Endothelial cell of umbilical vein (primary cell): Measurements from ENCODE around the gene PRPF18. TPM values are rescaled to one million over a fixed set of nuclear protein-coding genes. Genes with fewer than 3 reads are reported as not detected.

Experiments used
- BruUV-seq: library from RNA; stranded (reverse); fragments of 400-500 nt; replicated peaks from 2 replicates; lab custom pipeline; 2021; lab: Mats Ljungman, UMichigan
- CTCF ChIA-PET: fragments of 300-600, 350-600 bp; sonication (Branson Sonifier 250); formaldehyde crosslinking; loops from one replicate; lab custom pipeline; 2021; ENCODE audit warnings: antibody characterized with exemption, inconsistent platforms; lab: Charles Lee
- POLR2A ChIA-PET: fragments of 300-600, 350-600 bp; sonication (Branson Sonifier 250); formaldehyde crosslinking; loops from one replicate; lab custom pipeline; 2021; ENCODE audit warnings: antibody characterized with exemption, inconsistent platforms; lab: Charles Lee
- DNase-seq: peaks from one replicate; pipeline ENCODE4 v3.0.0-alpha.2; 2011; ENCODE audit warnings: low read depth, low spot score
- FAIRE-seq: peaks from 2 replicates; lab custom pipeline; 2011; peaks lifted over from hg19 to GRCh38; lab: Jason Lieb, UNC
- H2AFZ ChIP-seq: 2 replicates; pipeline ENCODE4 v1.6.0; 2012; ENCODE audit warnings: low read depth, low read length, control low read depth, inconsistent platforms
- H3K27ac ChIP-seq: 2 replicates; pipeline ENCODE4 v1.5.1; 2011; ENCODE audit warnings: low read depth, mild to moderate bottlenecking, control low read depth, low read length, moderate library complexity; ENCODE audit not compliant: insufficient read depth
- H3K27me3 ChIP-seq, 2 experiments: 2 replicates each; pipeline versions ENCODE4 v1.6.0 to v1.6.1; 2011; ENCODE audit warnings: low read length in 2 of 2, mixed read lengths in 1 of 2; ENCODE audit not compliant: control insufficient read depth in 2 of 2, insufficient read depth in 2 of 2
- H3K36me3 ChIP-seq, 2 experiments: 2 replicates in 1 of 2; 3 replicates in 1 of 2; pipeline ENCODE4 v1.5.1; 2011; ENCODE audit warnings: low read length in 2 of 2, mild to moderate bottlenecking in 1 of 2, moderate library complexity in 1 of 2; ENCODE audit not compliant: control insufficient read depth in 2 of 2, insufficient read depth in 2 of 2; ENCODE audit errors: extremely low read depth in 1 of 2
- H3K4me1 ChIP-seq: 3 replicates; pipeline ENCODE4 v1.5.1; 2011; ENCODE audit warnings: mild to moderate bottlenecking, low read length; ENCODE audit not compliant: control insufficient read depth, insufficient read depth; ENCODE audit errors: extremely low read depth
- H3K4me2 ChIP-seq: 2 replicates; pipeline ENCODE4 v1.6.1; 2011; ENCODE audit warnings: low read length, control low read depth, mixed read lengths; ENCODE audit not compliant: insufficient read depth
- H3K4me3 ChIP-seq, 3 experiments: fragments of 200-600 bp in 1 of 3; sonication (generic), shearing (Covaris generic) in 1 of 3; replicated peaks in 1 of 3; 2 replicates each; pipeline ENCODE4 v1.5.1; 2011 to 2016; ENCODE audit warnings: control low read depth in 3 of 3, low read length in 3 of 3, mild to moderate bottlenecking in 2 of 3, inconsistent platforms in 1 of 3, low read depth in 1 of 3, moderate library complexity in 1 of 3; ENCODE audit not compliant: insufficient read depth in 1 of 3
- H3K79me2 ChIP-seq: 2 replicates; pipeline ENCODE4 v1.6.0; 2012; ENCODE audit warnings: low read length, inconsistent platforms; ENCODE audit not compliant: control insufficient read depth, insufficient read depth
- H3K9ac ChIP-seq: replicated peaks from 2 replicates; pipeline ENCODE3; 2011; ENCODE audit warnings: low read length, control low read depth; ENCODE audit not compliant: insufficient read depth; ENCODE audit errors: extremely low read depth
- H3K9me1 ChIP-seq: replicated peaks from 3 replicates; pipeline ENCODE4 v1.6.0; 2011; ENCODE audit warnings: mild to moderate bottlenecking, low read length; ENCODE audit not compliant: control insufficient read depth, insufficient read depth; ENCODE audit errors: extremely low read depth
- H3K9me3 ChIP-seq: replicated peaks from 2 replicates; pipeline ENCODE4 v1.5.1; 2012; ENCODE audit warnings: low read length, inconsistent platforms; ENCODE audit not compliant: control insufficient read depth, insufficient read depth
- H4K20me1 ChIP-seq: replicated peaks from 2 replicates; pipeline ENCODE3; 2011; ENCODE audit warnings: mild to moderate bottlenecking, low read length; ENCODE audit not compliant: control insufficient read depth, insufficient read depth; ENCODE audit errors: extremely low read depth
- CTCF ChIP-seq, 2 donors: IDR thresholded peaks; 1 replicate in 1 of 2; 2 replicates in 1 of 2; pipeline ENCODE4 v1.5.1; 2011; ENCODE audit warnings: low read length in 2 of 2, mild to moderate bottlenecking in 2 of 2, moderate library complexity in 2 of 2, control low read depth in 1 of 2, inconsistent platforms in 1 of 2, low read depth in 1 of 2; ENCODE audit not compliant: insufficient read depth in 1 of 2; ENCODE audit errors: extremely low read depth in 1 of 2
- EZH2 ChIP-seq: IDR thresholded peaks from 2 replicates; pipeline ENCODE4 v1.6.1; 2012; ENCODE audit warnings: borderline replicate concordance, low read depth, mild to moderate bottlenecking, moderate library complexity, low read length, inconsistent platforms; ENCODE audit not compliant: severe bottlenecking
- FOS ChIP-seq: IDR thresholded peaks from 2 replicates; pipeline ENCODE4 v1.6.1; 2011; ENCODE audit warnings: mild to moderate bottlenecking, low read length, moderate library complexity, borderline replicate concordance; ENCODE audit not compliant: insufficient read depth
- GATA2 ChIP-seq: IDR thresholded peaks from 2 replicates; pipeline ENCODE4 v1.7.0; 2011; ENCODE audit warnings: low read depth, mild to moderate bottlenecking, moderate library complexity, mixed read lengths, low read length; ENCODE audit not compliant: insufficient read length, insufficient read depth
- JUN ChIP-seq: IDR thresholded peaks from 2 replicates; pipeline ENCODE4 v1.6.1; 2011; ENCODE audit warnings: borderline replicate concordance, low read depth; ENCODE audit not compliant: insufficient read length, insufficient read depth
- MYC ChIP-seq: IDR thresholded peaks from one replicate; pipeline ENCODE4 v1.6.1; 2011; ENCODE audit warnings: mild to moderate bottlenecking, low read depth, low read length
- POLR2A ChIP-seq: IDR thresholded peaks from 2 replicates; pipeline ENCODE4 v1.6.1; 2012; ENCODE audit warnings: low read depth, mild to moderate bottlenecking, control low read depth, low read length
- POLR2AphosphoS5 ChIP-seq: IDR thresholded peaks from 2 replicates; pipeline ENCODE4 v1.6.1; 2012; ENCODE audit warnings: low read depth, mild to moderate bottlenecking, control low read depth, low read length, moderate library complexity; ENCODE audit not compliant: insufficient read depth
- dilution Hi-C: fragments of 300-500 bp; cut with MboI; formaldehyde crosslinking; loops from one replicate; pipeline ENCODE4 v1.15.0; 2019; ENCODE audit warnings: low sequenced_read_pairs; ENCODE audit not compliant: extremely low pct_ligation_motif_present
- intact Hi-C: fragments of 100-400 bp; cut with micrococcal nuclease; formaldehyde crosslinking; loops from one replicate; pipeline ENCODE4 v1.10.0; 2022
- polyA plus RNA-seq, 4 experiments: library from polyadenylated mRNA; depleted of rRNA in 3 of 4; stranded (reverse) in 3 of 4; unstranded in 1 of 4; fragments of >200 nt; gene quantifications; 2 replicates each; pipeline versions ENCODE4 v1.2.1 to v1.2.3, GENCODE V29; 2011 to 2012; ENCODE audit warnings: missing spikeins in 1 of 4
- total RNA-seq: library from RNA; stranded (reverse); gene quantifications from 2 replicates; pipeline ENCODE4 v1.2.3, GENCODE V29; 2021
- TF ChIP-seq, protein P1 (sequence below): IDR thresholded peaks from 2 replicates; pipeline ENCODE4 v1.6.1; 2011; ENCODE audit not compliant: insufficient read depth, insufficient read length

The PRPF18 gene
- total and polyA plus RNA-seq, 2 donors (not counting 3 experiments of a cell fraction or from before 2014, with no cell fraction given) = 7.3 to 21.0 TPM

GRCh38 chr10:13650961-13651360 is 64.2 kb downstream of the PRPF18 start:
- peak; percentile 4 for FAIRE-seq
- H3K9me1 ChIP-seq = no peaks in the 10 kb centered on the region
- no peak overlapping the region for H3K4me2 ChIP-seq
- H3K9me3 ChIP-seq = no peaks in the 10 kb centered on the region
- H3K4me1 ChIP-seq = no peaks in the 10 kb centered on the region
- no peak overlapping the region for H3K27ac ChIP-seq
- no peak overlapping the region for H3K4me3 ChIP-seq
- no peaks in the 10 kb centered on the region for H3K79me2 ChIP-seq
- CTCF ChIA-PET = no interaction called here
- BruUV-seq = no TSS peak
- H3K27me3 ChIP-seq = no peaks in the 10 kb centered on the region
- dilution Hi-C loops (no loop called here), intact Hi-C loops (no loop called here)
- H3K36me3 ChIP-seq = peaks cover 54 to 66% of the 10 kb centered on the region in 2 experiments
- H3K9ac ChIP-seq = no peak overlapping the region
- POLR2A ChIA-PET = no interaction called here
- H4K20me1 ChIP-seq = peaks cover 2% of the 10 kb centered on the region
- H2AFZ ChIP-seq = no peak overlapping the region
- TF ChIP-seq GATA2 (no peak), EZH2 (no peak), POLR2AphosphoS5 (no peak), POLR2A (no peak), JUN (no peak), MYC (no peak), CTCF (IDR thresholded peaks at IDR 0.05; ENCODE audit: extremely low read depth in 1 of 2, insufficient read depth in 1 of 2, low read depth in 1 of 2, low read length in 2 of 2) (no peak), FOS (no peak)
- TF ChIP-seq, protein P1, sequence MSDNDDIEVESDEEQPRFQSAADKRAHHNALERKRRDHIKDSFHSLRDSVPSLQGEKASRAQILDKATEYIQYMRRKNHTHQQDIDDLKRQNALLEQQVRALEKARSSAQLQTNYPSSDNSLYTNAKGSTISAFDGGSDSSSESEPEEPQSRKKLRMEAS = no peak
- DNase-seq = no peak
